HG02610 (cell line): Measurements from ENCODE around the gene SRRT.
"Not testable (repeated sequence)": the region's sequence is repeated elsewhere in the genome, so short reads cannot be mapped to it uniquely, and the experiment has no call there.

Experiments used
- ATAC-seq: cut with Tn5 transposase; IDR thresholded peaks from one replicate; pipeline ENCODE4 v1.9.1; 2021; ENCODE audit warnings: mild to moderate bottlenecking, moderate library complexity; ENCODE audit not compliant: unreplicated experiment

Gene SRRT

GRCh38 chr7:100923616-100924015 is 48.7 kb downstream of the SRRT start:
- ATAC-seq = not testable (repeated sequence)

- ATAC-seq = no peak
Observed at GRCh38 chr7:100929808-100930174, 54.9 kb downstream of the SRRT start.

DNA sequence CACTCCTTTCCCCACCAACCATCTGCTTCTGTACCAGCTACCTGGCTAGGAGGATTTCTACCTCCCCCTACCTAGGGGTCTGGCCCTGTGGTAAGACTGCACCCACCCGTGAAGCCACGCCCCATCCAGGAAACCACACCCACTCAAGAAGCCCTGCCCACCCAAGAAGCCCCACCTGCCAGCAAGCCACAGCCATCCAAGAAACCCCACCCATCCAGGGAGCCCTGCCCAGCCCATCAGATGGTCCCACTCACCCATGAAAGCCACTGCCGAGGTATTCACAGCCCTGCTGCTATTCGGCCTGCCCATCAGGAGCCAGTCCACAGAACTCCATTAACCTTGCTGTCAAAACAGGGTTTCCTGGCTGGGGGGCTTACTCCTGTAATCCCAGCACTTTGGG is 58.8 kb downstream of the SRRT start:
- no peak for ATAC-seq

- ATAC-seq = not testable (repeated sequence)
Observed at GRCh38 chr7:100935381-100935780, 60.5 kb downstream of the SRRT start.

- ATAC-seq = not testable (repeated sequence)
Observed at GRCh38 chr7:100936167-100936566, 61.3 kb downstream of the SRRT start.
